ENCODE results near the gene SNAI3.

The SNAI3 gene

DNA sequence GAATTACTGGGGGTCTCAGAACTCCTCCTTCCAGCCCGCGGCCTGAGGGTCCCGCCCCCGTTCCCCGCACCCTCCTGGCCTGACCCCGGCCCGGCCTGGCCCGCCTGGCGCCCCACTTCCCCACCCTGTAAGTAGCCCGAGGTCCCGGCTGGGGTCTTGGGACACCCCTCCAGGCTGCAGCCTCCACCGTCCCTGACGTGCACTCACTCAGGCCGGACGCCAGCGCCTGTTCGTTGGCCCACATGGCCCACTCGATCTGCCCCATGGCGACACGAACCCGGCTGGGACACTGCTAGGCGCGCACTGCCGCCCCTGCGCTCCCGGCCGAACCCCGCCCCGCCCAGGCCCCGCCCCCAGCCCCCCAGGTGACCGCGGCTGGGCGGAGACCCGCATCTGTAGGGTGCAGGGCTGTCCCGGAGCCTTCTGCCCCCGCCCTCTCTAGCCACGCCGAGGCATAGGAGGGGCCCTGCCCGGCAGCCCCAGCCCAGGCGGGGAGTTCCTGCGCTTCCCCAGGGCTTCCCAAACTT is 35.5 kb downstream of the SNAI3 start, which contains the start of gene CYBA:
CYBA (minus strand) TSS at position 305 of the 527 bp plus-strand sequence; CDS start at position 265, 40 bp downstream.
- DNase-seq (ENCODE audit: low spot score): no peak

- DNase-seq (ENCODE audit: low spot score): no peak
Measured at GRCh38 chr16:88649924-88650748, 36.2 kb downstream of the SNAI3 start.

GRCh38 chr16:88649195-88649923 is 36.9 kb downstream of the SNAI3 start:
- DNase-seq (ENCODE audit: low spot score): no peak

- no peak for DNase-seq (ENCODE audit: low spot score)
Measured at GRCh38 chr16:88647178-88648070, 38.9 kb downstream of the SNAI3 start.

DNA sequence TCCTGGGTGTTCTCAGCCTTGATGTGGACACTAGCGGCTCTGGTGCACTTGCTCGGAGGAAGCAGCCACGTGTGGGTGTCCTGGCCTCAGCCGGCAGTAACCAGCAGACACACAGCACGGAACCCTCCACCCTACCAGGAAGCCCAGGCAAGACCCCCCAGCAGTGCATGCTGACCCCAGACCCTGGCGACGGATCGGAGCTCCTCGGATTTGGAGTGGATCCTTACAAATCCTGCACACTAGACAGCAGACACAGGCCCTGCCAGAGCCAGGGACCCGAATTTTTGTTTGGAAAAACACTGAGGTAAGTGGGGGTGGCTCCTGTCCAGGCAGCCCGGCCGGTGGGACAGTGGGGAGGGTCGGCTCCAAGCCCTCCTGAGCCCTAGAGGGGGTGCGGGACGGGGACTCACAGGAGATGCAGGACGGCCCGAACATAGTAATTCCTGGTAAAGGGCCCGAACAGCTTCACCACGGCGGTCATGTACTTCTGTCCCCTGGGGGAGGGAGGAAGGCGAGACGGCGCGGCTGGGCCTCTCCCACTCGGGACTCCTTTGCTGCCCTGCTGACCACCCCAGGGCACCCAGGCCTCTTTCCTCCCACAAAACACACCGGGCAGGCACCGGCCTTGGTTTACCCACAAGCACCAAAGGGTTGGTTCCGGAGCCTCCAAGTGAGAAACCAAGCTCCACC is 39.8 kb downstream of the SNAI3 start:
- no peak for DNase-seq (ENCODE audit: low spot score)

GRCh38 chr16:88645941-88646340 is 40.4 kb downstream of the SNAI3 start:
- no peak for DNase-seq (ENCODE audit: low spot score)

- DNase-seq (ENCODE audit: low spot score): no peak
Measured at GRCh38 chr16:88645455-88645854, 40.9 kb downstream of the SNAI3 start.

- DNase-seq (ENCODE audit: low spot score): no peak
Measured at GRCh38 chr16:88643644-88643932, 42.7 kb downstream of the SNAI3 start.

- DNase-seq (ENCODE audit: low spot score): no peak
Measured at GRCh38 chr16:88642881-88643643, 43.2 kb downstream of the SNAI3 start.

DNA sequence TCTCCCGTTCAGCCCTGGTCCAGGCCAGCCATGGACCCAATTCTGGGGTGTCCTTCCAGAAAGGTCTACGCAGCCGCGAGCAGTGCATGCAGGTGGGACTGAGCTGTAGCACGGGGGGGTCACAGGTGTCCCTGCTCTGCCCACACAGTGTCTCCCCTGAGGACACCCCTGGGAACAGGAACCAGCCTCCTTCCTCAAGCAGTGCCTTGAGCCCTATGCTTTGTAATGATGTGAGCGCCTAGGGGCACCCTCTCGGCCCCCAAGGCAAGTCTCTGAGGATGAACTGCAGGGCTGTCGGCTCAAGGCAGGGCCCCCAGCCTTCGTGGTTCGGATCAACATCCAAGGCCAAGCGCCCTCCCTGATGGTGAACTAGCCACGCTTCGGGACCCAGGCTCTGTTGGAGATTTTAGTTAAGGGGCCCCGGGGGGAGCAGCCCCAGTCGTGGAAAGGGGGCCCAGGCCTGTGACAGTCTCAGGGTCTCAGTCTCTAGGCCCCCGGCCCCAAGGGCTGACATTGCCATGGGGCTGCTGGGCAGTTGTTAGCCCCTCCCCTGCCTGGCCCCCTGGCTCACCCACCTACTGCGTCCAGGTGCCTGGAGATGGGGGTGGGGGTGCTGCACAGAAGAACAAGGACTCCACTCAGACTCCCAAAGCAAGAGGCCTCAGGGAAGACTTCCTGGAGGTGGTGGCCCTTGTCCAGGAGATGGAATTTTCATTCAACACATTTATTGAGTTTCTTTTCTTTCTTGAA is 45.6 kb downstream of the SNAI3 start:
- no peak for DNase-seq (ENCODE audit: low spot score)

DNA sequence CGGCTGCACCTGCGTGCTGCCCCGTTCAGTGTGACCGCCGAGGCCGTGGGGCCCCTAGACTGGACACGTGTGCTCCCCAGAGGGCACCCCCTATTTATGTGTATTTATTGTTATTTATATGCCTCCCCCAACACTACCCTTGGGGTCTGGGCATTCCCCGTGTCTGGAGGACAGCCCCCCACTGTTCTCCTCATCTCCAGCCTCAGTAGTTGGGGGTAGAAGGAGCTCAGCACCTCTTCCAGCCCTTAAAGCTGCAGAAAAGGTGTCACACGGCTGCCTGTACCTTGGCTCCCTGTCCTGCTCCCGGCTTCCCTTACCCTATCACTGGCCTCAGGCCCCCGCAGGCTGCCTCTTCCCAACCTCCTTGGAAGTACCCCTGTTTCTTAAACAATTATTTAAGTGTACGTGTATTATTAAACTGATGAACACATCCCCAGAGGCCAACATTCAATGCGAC is 46.2 kb downstream of the SNAI3 start:
- no peak for DNase-seq (ENCODE audit: low spot score)

- no peak for DNase-seq (ENCODE audit: low spot score)
Measured at GRCh38 chr16:88639231-88640038, 46.9 kb downstream of the SNAI3 start.

DNA sequence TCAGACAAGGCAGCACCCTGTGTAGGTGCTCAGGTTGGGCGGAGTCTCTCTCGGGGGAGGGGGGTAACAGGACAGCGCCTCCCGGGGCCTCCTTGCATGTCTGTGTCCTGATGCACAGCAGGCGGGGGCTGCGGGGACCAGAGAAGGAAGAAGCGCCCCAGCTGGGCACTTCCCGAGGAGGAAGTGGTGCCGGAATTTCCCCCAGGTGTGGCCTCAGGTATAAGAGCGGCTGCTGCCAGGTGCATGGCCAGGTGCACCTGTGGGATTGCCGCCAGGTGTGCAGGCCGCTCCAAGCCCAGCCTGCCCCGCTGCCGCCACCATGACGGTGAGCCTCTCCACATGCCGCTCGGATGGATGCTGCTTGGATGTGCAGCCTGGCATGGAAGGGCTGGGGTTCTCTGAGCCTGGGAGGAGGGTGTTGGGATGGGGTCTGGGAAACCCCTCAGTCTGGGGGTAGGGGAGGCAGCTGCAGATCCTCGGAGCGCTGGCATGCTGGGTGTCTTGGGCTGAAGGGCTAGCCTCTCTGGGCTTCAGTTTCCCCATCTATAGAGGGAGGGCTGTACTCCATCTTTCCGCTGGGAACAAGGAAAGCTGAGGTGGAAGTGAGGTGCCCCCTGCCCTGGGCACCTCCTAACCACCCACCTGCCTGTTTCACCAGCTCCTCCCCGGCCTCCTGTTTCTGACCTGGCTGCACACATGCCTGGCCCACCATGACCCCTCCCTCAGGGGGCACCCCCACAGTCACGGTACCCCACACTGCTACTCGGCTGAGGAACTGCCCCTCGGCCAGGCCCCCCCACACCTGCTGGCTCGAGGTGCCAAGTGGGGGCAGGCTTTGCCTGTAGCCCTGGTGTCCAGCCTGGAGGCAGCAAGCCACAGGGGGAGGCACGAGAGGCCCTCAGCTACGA is 47.7 kb downstream of the SNAI3 start, which contains the start of gene IL17C:
IL17C (plus strand) TSS at position 250 of the 908 bp plus-strand sequence; CDS start at position 320, 70 bp downstream.
- DNase-seq (ENCODE audit: low spot score): no peak

DNA sequence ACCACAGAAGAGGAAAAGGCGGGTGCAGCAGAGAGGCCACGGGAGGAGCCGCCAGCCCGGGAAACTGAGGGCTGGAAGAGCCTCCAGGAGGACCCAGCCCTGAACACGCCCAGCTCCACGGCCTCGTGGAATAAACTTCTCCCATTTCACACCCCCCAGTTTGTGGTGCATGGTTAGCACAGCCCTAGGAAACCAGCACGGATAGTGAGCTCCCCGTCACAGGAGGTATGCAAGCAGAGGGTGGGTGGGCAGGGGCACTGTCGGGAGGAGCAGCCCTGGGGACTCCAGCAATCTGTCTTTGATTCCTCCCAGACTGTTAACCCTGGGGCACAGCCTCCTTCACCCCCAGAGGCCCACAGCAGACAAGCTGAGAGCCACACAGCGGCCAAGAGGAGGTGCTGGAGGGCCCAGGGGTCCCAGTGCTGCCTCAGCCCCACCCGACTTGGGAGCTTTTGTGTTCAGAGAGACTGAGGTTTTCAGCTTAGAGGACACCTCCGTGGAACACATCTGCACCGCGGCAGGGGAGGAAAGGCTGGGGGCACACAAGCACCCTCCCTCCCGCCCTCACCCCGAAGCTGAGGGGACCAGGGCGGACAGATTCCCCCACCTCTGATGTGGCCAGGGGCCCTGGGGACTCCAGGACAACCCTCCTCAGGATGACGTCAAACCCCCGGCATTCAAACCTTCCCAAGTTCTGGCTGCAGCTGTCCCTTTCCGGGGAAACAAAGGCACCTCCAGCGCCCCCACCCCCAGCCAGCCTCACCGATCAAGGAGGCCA is 49.6 kb downstream of the SNAI3 start:
- no peak for DNase-seq (ENCODE audit: low spot score)

- no peak for DNase-seq (ENCODE audit: low spot score)
Measured at GRCh38 chr16:88635671-88636319, 50.5 kb downstream of the SNAI3 start.

DNA sequence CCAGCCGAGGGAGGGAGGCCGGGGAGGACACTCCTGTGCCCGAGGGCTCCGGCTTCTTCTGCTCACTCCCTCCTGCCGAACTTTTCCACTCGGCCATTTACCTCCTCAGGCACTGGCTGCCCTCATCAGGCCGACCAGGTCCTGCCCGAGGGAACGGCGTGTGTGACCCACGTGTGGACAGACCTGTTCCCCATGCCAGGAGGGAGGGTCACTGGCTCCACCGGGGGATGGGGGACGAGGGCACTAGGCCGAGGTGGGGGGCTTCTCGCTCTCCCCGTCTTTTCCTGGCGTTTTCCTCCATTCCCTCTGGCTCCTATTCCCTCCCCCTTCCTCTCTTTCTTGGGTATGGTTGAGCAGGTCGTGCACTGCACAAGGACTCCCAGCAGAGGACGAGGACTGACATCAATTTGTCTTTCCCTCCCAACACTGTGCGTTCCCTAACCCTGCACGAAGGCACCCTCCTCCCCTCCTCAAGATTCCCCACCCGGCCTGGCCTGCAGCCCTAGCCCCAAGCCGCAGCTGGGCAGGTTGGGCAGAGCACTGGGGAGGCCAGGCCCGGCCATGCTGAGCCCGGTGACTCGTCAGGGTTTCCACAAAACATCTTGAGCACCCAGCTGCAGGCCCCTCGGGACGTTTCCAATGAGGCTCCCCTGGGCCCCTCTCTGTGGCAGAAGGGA is 51.2 kb downstream of the SNAI3 start:
- no peak for DNase-seq (ENCODE audit: low spot score)

Measured in pons (tissue), 1 donor.